GM21423 (cell line): ENCODE measurements around the gene LIPC.

Experiments
- ATAC-seq: cut with Tn5 transposase; IDR thresholded peaks from one replicate; pipeline ENCODE4 v1.9.1; 2021; ENCODE audit warnings: mild to moderate bottlenecking, moderate library complexity; ENCODE audit not compliant: unreplicated experiment

LIPC gene

GRCh38 chr15:58512522-58512921 lies 80.7 kb downstream of the LIPC start:
- ATAC-seq: no peak

- no peak for ATAC-seq
Observed at GRCh38 chr15:58513008-58513407, 81.2 kb downstream of the LIPC start.

GRCh38 chr15:58513726-58514336 lies 82.0 kb downstream of the LIPC start:
- ATAC-seq: no peak

- ATAC-seq: no peak
Observed at GRCh38 chr15:58515807-58516206, 84.0 kb downstream of the LIPC start.

- ATAC-seq: no peak
Observed at GRCh38 chr15:58517252-58517681, 85.5 kb downstream of the LIPC start.

GRCh38 chr15:58517682-58518525 lies 86.1 kb downstream of the LIPC start:
- no peak for ATAC-seq

- no peak for ATAC-seq
Observed at GRCh38 chr15:58518626-58519025, 86.8 kb downstream of the LIPC start.

GRCh38 chr15:58519516-58519915 lies 87.7 kb downstream of the LIPC start:
- ATAC-seq: no peak

GRCh38 chr15:58520464-58520863 lies 88.7 kb downstream of the LIPC start:
- no peak for ATAC-seq

GRCh38 chr15:58520936-58521292 lies 89.1 kb downstream of the LIPC start:
- no peak for ATAC-seq

- no peak for ATAC-seq
Observed at GRCh38 chr15:58521293-58521991, 89.7 kb downstream of the LIPC start.

GRCh38 chr15:58522391-58522790 lies 90.6 kb downstream of the LIPC start:
- no peak for ATAC-seq

GRCh38 chr15:58522865-58523264 lies 91.1 kb downstream of the LIPC start:
- no peak for ATAC-seq

GRCh38 chr15:58523634-58524033 lies 91.8 kb downstream of the LIPC start:
- ATAC-seq: no peak

GRCh38 chr15:58524247-58524646 lies 92.5 kb downstream of the LIPC start:
- no peak for ATAC-seq

GRCh38 chr15:58525991-58526421 lies 94.2 kb downstream of the LIPC start:
- no peak for ATAC-seq

- ATAC-seq: no peak
Observed at GRCh38 chr15:58526647-58527192, 94.9 kb downstream of the LIPC start.

GRCh38 chr15:58527573-58528187 lies 95.9 kb downstream of the LIPC start:
- no peak for ATAC-seq

GRCh38 chr15:58528188-58528870 lies 96.5 kb downstream of the LIPC start:
- ATAC-seq: no peak

- no peak for ATAC-seq
Observed at GRCh38 chr15:58529041-58529440, 97.2 kb downstream of the LIPC start.
